K562 (cell line): ENCODE results near the gene SLC1A4.

Source experiments
- CGGBP1 ChIP-seq: fragments of 250-450 bp; sonication (Bioruptor Pico); IDR thresholded peaks from 2 replicates; pipeline ENCODE4 v1.9.0; 2021; ENCODE audit warnings: mild to moderate bottlenecking
- CTCF ChIP-seq, 3 experiments: IDR thresholded peaks in 2 of 3; conservative IDR thresholded peaks in 1 of 3; 2 replicates each; pipeline ENCODE4 v1.5.1; 2011 to 2012; ENCODE audit warnings: low read length in 3 of 3, mild to moderate bottlenecking in 3 of 3, control low read depth in 2 of 3, improper control_type of control experiment in 1 of 3, inconsistent platforms in 1 of 3, low read depth in 1 of 3, mixed read lengths in 1 of 3, moderate library complexity in 1 of 3; ENCODE audit not compliant: insufficient read depth in 2 of 3
- MBD2 ChIP-seq: sonication (generic); IDR thresholded peaks from 2 replicates; pipeline ENCODE4 v1.6.1; 2016; ENCODE audit warnings: low read depth, borderline replicate concordance
- MTF1 ChIP-seq: fragments of 250-450 bp; sonication (Bioruptor Pico); IDR thresholded peaks from 2 replicates; pipeline ENCODE4 v1.9.0; 2021; ENCODE audit warnings: moderate library complexity, mild to moderate bottlenecking, inconsistent platforms, borderline replicate concordance
- NELFE ChIP-seq: IDR thresholded peaks from 2 replicates; pipeline ENCODE4 v1.6.1; 2011; ENCODE audit warnings: mild to moderate bottlenecking; ENCODE audit not compliant: insufficient read depth, insufficient read length
- THRAP3 ChIP-seq: fragments of 450-650 bp; IDR thresholded peaks from 2 replicates; pipeline ENCODE4 v1.6.1; 2016; ENCODE audit warnings: mild to moderate bottlenecking, inconsistent platforms, borderline replicate concordance
- USF2 ChIP-seq: sonication (generic); formaldehyde crosslinking; IDR thresholded peaks from 2 replicates; pipeline ENCODE4 v1.5.0; 2020; ENCODE audit warnings: missing genetic modification reagents
- ZBTB11 ChIP-seq, 3 experiments: fragments of 200-800 bp in 1 of 3; fragments of 250-450 bp in 1 of 3; fragments of 450-650 bp in 1 of 3; sonication (Bioruptor Pico) in 1 of 3; sonication (Bioruptor generic) in 1 of 3; formaldehyde crosslinking in 1 of 3; IDR thresholded peaks; 2 replicates each; pipeline versions ENCODE4 v1.6.1 to v1.8.0; 2016 to 2022; ENCODE audit warnings: mild to moderate bottlenecking in 2 of 3, missing genetic modification characterization in 2 of 3, missing compliant biosample characterization in 1 of 3, moderate library complexity in 1 of 3
- ZBTB34 ChIP-seq: fragments of 250-450 bp; sonication (Bioruptor Pico); IDR thresholded peaks from 2 replicates; pipeline ENCODE4 v1.8.0; 2021; ENCODE audit warnings: mild to moderate bottlenecking, moderate library complexity
- ZBTB9 ChIP-seq: fragments of 450-650 bp; formaldehyde crosslinking; IDR thresholded peaks from 2 replicates; pipeline ENCODE4 v1.4.0; 2020; ENCODE audit warnings: mild to moderate bottlenecking, moderate library complexity

GRCh38 chr2:64982311-64982857, 6.8 kb upstream of the SLC1A4 start:
- no peak for TF ChIP-seq ZBTB9 (CRISPR knock-in tag)
- TF ChIP-seq MBD2 = no peak
- TF ChIP-seq THRAP3 = no peak
- TF ChIP-seq CTCF (IDR thresholded peaks at IDR 0.05 in 2 of 3, conservative IDR thresholded peaks at IDR 0.05 in 1 of 3; ENCODE audit: insufficient read depth in 2 of 3, low read depth in 1 of 3, low read length in 3 of 3) = no peak
- TF ChIP-seq MTF1 (CRISPR knock-in tag) = no peak
- TF ChIP-seq USF2 = no peak
- no peak for TF ChIP-seq ZBTB11 (CRISPR knock-in tag; IDR thresholded peaks at IDR 0.05)
- TF ChIP-seq CGGBP1 = no peak
- TF ChIP-seq ZBTB34 (CRISPR knock-in tag) = no peak
- no peak for TF ChIP-seq NELFE
